Activated naive CD4-positive, alpha-beta T cell treated with anti-CD3 and anti-CD28 coated beads for 36 hours (primary cell): Measurements from ENCODE around the gene GATM. TPM values are rescaled to one million over a fixed set of nuclear protein-coding genes. Genes with fewer than 3 reads are reported as not detected.
"Not testable (repeated sequence)": the region's sequence is repeated elsewhere in the genome, so short reads cannot be mapped to it uniquely, and the experiment has no call there.

Source experiments
- CTCF ChIA-PET: fragments of 350-600 bp; sonication (Branson Sonifier 250); formaldehyde crosslinking; loops from one replicate; lab custom pipeline; 2021; ENCODE audit warnings: antibody characterized with exemption; lab: Charles Lee
- DNase-seq: peaks from one replicate; pipeline ENCODE4 v3.0.0-alpha.2; 2020
- H3K27ac Mint-ChIP-seq: one replicate; pipeline ENCODE4 v1.8.0; 2021; ENCODE audit warnings: mild to moderate bottlenecking, mixed read lengths
- H3K27me3 Mint-ChIP-seq: one replicate; pipeline ENCODE4 v1.8.0; 2021; ENCODE audit warnings: low read depth, mixed read lengths
- H3K36me3 Mint-ChIP-seq: one replicate; pipeline ENCODE4 v1.8.0; 2021; ENCODE audit warnings: low read depth, mixed read lengths
- H3K4me1 Mint-ChIP-seq: one replicate; pipeline ENCODE4 v1.8.0; 2021; ENCODE audit warnings: low read depth, mixed read lengths
- H3K4me3 Mint-ChIP-seq: one replicate; pipeline ENCODE4 v1.8.0; 2021; ENCODE audit warnings: mild to moderate bottlenecking, moderate library complexity, mixed read lengths
- H3K9me3 Mint-ChIP-seq: one replicate; pipeline ENCODE4 v1.8.0; 2021; ENCODE audit warnings: mixed read lengths
- intact Hi-C: fragments of 100-400 bp; cut with micrococcal nuclease; formaldehyde crosslinking; loops from one replicate; pipeline ENCODE4 v1.15.1; 2023
- total RNA-seq, 2 experiments: library from RNA; stranded (reverse); gene quantifications; one replicate each; pipeline ENCODE4 v1.2.3, GENCODE V29; 2021

GATM gene
- total RNA-seq, 2 experiments from 2014 or later, result 0.91 to 1.2 TPM

DNA sequence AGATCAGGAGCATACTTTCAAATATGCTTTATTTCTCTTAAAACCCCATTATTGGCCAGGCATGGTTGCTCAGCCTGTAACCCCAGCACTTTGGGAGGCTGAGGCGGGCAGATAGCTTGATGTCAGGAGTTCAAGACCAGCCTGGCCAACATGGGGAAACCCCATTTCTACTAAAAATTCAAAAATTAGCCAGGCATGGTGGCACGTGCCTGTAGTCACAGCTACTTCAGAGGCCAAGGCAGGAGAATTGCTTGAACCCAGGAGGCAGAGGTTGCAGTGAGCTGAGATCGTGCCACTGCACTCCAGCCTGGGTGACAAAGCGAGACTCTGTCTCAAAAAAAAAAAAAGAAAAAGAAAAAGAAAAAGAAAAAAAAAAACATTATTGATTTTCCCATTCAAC is 8.3 kb downstream of the GATM start:
- H3K4me1 Mint-ChIP-seq, DNase-seq, H3K36me3 Mint-ChIP-seq, H3K4me3 Mint-ChIP-seq, CTCF ChIA-PET, intact Hi-C loops, H3K27ac Mint-ChIP-seq, H3K27me3 Mint-ChIP-seq, H3K9me3 Mint-ChIP-seq: not testable (repeated sequence)

DNA sequence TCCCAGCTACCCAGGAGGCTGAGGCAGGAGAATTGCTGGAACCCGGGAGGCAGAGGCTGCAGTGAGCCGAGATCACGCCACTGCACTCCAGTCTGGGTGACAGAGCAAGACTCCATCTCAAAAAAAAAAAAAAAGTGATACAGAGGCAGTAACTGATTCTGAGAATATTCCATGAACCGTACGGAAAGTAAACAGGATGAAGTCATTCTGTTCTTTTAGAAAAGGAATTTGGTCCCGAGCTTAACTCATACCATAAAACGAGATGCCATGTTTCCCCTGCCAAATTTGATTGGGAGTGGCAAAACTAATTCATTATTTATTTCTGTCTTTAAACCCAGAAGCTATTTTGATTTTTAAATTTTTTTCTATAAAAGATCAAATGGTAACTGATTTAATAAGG is 11.1 kb downstream of the GATM start:
- CTCF ChIA-PET, H3K4me3 Mint-ChIP-seq: not testable (repeated sequence)

DNA sequence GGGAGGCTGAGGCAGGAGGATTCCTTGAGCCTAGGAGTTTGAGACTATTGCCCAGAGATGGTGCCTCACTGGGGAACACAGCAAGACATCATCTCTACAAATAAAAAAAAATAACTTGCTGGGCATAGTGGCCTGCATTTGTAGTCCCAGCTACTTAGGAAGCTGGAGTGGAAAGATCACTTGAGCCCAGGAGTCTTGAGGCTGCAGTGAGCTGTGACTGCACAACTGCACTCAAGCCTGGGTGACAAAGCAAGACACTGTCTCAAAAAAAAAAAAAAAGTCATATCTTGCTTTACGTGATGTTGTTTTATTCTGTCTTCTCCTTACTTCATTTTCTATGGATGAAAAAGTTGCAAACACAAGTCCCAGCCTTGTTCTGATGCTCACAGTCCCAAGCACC is 14.1 kb downstream of the GATM start:
- Mint-ChIP-seq H3K4me3 (no peak overlapping the region), H3K4me1 (no peaks in the 10 kb centered on the region), H3K9me3 (no peaks in the 10 kb centered on the region), H3K27me3 (no peaks in the 10 kb centered on the region), H3K27ac (no peak overlapping the region), H3K36me3 (no peaks in the 10 kb centered on the region)
- DNase-seq, result no peak
- intact Hi-C loops, result no loop called here
- CTCF ChIA-PET, result interaction anchor here (1.1 kb wide), 1 partner anchor 35 kb away, joined by 3 read pairs; no protein-coding TSS in a partner anchor

More for the DNA sequence above, 11.1 kb downstream of the GATM start:
- H3K4me1 Mint-ChIP-seq, H3K27me3 Mint-ChIP-seq, H3K27ac Mint-ChIP-seq, intact Hi-C loops, H3K9me3 Mint-ChIP-seq, H3K36me3 Mint-ChIP-seq, DNase-seq: not testable (repeated sequence)

DNA sequence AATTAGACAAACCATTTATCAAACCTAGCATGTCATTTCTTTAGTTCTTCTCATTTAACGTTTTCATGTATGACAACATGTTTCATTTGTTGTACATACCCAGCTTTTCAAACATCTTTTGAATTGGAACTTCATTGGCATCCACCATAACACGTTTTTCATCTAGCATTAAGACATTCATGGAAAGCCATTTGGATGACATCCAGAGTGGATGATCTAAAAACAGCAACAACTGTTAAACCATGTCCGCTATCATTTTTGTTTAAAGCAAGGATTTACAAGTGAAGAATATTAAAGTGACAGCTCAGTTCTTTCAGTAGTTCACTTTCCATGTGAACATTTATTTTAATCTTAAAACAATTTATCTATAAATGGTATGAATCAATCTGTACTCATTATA is 14.5 kb downstream of the GATM start:
- intact Hi-C loops, result no loop called here
- CTCF ChIA-PET, result interaction anchor here (1.1 kb wide), 1 partner anchor 36 kb away, joined by 3 read pairs; no protein-coding TSS in a partner anchor

DNA sequence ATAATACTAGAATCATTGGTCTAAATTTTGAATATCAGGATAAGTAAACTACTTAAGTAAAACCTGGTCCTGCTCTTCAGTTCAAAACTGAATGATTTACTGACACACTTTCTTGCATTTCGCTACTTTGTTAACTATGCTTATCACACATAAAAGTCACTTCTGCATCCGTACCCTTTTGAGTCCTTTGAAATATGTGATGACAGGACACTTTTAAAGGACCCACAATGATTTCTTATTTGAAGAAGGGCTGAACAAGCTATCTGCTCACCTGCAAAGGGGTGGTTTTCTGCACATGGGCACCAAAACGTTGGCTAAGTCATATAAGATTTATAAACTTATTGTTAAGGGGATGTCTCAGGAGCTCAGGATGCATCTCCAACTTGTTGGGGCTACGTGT is 15.0 kb downstream of the GATM start:
- CTCF ChIA-PET, result interaction anchor here (1.1 kb wide), 1 partner anchor 36 kb away, joined by 3 read pairs; no protein-coding TSS in a partner anchor
- intact Hi-C loops, result no loop called here
- Mint-ChIP-seq H3K4me1 (no peaks in the 10 kb centered on the region), H3K27ac (no peak overlapping the region), H3K27me3 (no peaks in the 10 kb centered on the region), H3K9me3 (no peaks in the 10 kb centered on the region), H3K36me3 (no peaks in the 10 kb centered on the region), H3K4me3 (no peak overlapping the region)
- no peak for DNase-seq

More for the DNA sequence above, 14.5 kb downstream of the GATM start:
- Mint-ChIP-seq H3K36me3 (no peaks in the 10 kb centered on the region), H3K9me3 (no peaks in the 10 kb centered on the region), H3K4me3 (no peak overlapping the region), H3K27me3 (no peaks in the 10 kb centered on the region), H3K4me1 (no peaks in the 10 kb centered on the region), H3K27ac (no peak overlapping the region)
- no peak for DNase-seq

DNA sequence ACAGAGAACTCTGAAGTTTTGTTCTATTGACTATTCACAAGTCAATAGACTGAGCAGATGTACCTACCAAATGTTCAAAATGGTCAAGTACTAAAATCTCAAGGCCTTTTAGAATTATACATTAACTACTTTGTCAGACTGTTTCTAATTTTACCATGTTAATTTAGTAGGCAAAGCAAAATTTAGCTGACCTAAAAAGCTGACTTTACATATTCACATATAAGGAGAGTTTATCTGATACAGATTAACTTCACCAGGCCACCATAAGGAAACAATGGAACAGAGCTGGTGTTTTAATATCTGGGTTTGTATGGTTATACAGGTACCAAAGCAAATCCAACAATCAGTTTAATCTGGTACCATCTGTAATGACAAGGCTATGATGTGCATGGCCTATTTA is 15.9 kb downstream of the GATM start:
- intact Hi-C loops, result no loop called here
- H3K4me3 Mint-ChIP-seq, result no peak overlapping the region
- no peaks in the 10 kb centered on the region for H3K9me3 Mint-ChIP-seq
- CTCF ChIA-PET, result interaction anchor here (0.7 kb wide), 1 partner anchor 56 kb away, joined by 3 read pairs; no protein-coding TSS in a partner anchor
- H3K27me3 Mint-ChIP-seq, result no peaks in the 10 kb centered on the region
- no peak for DNase-seq
- no peaks in the 10 kb centered on the region for H3K36me3 Mint-ChIP-seq
- H3K4me1 Mint-ChIP-seq, result no peaks in the 10 kb centered on the region
- no peak overlapping the region for H3K27ac Mint-ChIP-seq

DNA sequence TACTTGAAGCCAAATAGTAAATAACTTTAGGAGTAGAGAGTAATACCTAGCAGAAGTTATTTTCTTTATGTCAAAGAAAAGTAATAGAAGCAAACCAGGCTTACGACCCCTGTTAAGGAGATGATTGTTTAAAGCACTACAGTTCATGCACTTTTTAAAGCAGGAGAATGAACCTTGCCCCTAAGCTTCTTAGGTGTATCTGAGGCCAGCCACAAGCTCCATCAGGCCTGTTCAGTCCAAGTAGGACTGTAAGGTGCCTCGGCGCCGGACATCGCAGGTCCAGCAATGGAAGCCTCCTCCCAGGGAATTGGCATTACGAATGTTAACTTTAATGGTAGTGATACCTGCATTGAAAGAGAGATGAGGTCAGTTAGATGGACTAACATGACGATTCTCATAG is 16.5 kb downstream of the GATM start:
- DNase-seq, result no peak
- CTCF ChIA-PET, result no interaction called here
- H3K4me1 Mint-ChIP-seq, result no peaks in the 10 kb centered on the region
- H3K27ac Mint-ChIP-seq, result no peak overlapping the region
- no peaks in the 10 kb centered on the region for H3K9me3 Mint-ChIP-seq
- intact Hi-C loops, result no loop called here
- H3K27me3 Mint-ChIP-seq, result no peaks in the 10 kb centered on the region
- H3K4me3 Mint-ChIP-seq, result no peak overlapping the region
- H3K36me3 Mint-ChIP-seq, result no peaks in the 10 kb centered on the region

DNA sequence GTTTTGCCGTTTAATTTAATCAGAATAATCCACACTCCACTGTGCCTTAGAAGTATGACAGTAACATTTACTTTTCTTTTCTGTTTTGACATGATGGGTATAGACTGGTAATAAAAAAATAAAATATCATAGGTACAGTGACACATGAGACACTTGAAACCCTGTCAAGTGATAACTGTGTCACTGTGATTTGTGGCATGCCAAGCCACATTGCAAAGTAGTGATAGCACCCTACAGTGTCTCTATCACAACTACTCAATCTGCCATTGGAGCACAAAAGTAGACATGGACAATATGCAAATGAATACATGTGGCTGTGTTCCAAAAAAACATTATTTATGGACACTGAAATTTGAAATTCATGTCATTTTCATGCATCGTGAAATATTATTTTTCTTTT is 22.5 kb downstream of the GATM start:
- intact Hi-C loops, result no loop called here
- Mint-ChIP-seq H3K27ac (no peak overlapping the region), H3K27me3 (no peaks in the 10 kb centered on the region), H3K36me3 (no peaks in the 10 kb centered on the region), H3K9me3 (no peaks in the 10 kb centered on the region), H3K4me3 (no peak overlapping the region), H3K4me1 (no peaks in the 10 kb centered on the region)
- DNase-seq, result no peak
- CTCF ChIA-PET, result no interaction called here

DNA sequence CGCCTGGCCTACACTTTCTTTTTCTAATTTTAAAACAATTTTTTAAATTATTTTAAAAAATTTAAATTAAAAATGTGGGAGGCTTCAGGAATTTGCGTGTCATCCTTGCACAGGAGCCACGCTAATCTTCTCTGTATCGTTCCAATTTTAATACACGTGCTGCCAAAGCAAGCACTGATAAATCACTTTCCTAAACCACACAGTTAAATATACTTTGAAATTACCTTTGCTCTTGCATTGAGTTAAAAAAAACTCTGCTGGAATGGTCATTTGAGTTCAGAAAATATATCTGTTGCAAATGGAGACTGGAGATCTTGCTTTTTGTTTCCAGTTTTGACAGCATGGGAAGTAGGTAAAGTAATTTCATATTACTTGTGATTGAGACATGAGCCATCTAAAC is 23.6 kb downstream of the GATM start:
- H3K27me3 Mint-ChIP-seq, result peaks cover 2% of the 10 kb centered on the region
- no peak for DNase-seq
- H3K4me3 Mint-ChIP-seq, result no peak overlapping the region
- H3K4me1 Mint-ChIP-seq, result no peaks in the 10 kb centered on the region
- intact Hi-C loops, result no loop called here
- CTCF ChIA-PET, result no interaction called here
- no peak overlapping the region for H3K27ac Mint-ChIP-seq
- no peaks in the 10 kb centered on the region for H3K36me3 Mint-ChIP-seq
- no peaks in the 10 kb centered on the region for H3K9me3 Mint-ChIP-seq

DNA sequence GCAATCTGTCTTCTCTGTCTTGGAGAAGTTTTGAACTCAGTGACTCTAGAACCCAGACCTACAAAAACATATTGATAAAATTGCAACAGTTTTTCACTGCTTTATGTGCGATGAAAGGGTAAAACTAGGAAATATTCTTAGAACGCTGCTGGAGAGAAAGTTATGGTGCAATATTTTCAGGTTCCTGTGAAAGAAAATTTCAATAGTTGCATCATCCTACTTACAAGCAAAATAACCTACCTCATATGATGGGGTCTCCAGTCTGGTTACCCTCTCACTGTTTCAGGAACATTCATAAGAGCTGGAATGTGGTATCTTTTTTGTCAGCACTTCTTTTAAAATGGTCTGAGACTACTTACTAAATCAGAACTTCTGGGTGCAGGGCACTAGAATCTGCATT is 27.1 kb downstream of the GATM start:
- no peaks in the 10 kb centered on the region for H3K36me3 Mint-ChIP-seq
- intact Hi-C loops, result no loop called here
- no peak overlapping the region for H3K4me3 Mint-ChIP-seq
- CTCF ChIA-PET, result no interaction called here
- DNase-seq, result no peak
- no peaks in the 10 kb centered on the region for H3K9me3 Mint-ChIP-seq
- H3K27me3 Mint-ChIP-seq, result peaks cover 26% of the 10 kb centered on the region
- no peaks in the 10 kb centered on the region for H3K4me1 Mint-ChIP-seq
- H3K27ac Mint-ChIP-seq, result no peak overlapping the region

DNA sequence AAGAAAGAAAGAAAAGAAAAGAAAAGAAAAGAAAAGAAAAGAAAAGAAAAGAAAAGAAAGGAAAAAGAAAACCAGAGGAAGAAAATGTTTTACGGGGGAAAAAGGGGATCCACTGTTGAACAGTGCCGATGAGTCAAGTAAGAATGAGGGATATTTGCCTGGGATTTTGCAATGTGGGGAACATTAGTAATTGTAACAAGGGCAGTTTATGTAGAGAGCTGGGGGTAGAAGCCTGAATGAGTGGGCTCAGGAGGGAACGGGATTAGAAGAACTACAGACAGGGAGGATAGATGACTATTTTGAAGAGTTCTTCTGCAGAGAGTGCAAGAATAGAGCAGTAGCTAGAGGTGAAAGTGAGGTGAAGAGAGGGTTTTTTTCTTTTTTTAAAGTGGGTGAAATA is 28.7 kb downstream of the GATM start:
- no peak overlapping the region for H3K27ac Mint-ChIP-seq
- no peak overlapping the region for H3K4me3 Mint-ChIP-seq
- CTCF ChIA-PET, result no interaction called here
- intact Hi-C loops, result no loop called here
- no peaks in the 10 kb centered on the region for H3K9me3 Mint-ChIP-seq
- no peak for DNase-seq
- H3K4me1 Mint-ChIP-seq, result no peaks in the 10 kb centered on the region
- no peaks in the 10 kb centered on the region for H3K36me3 Mint-ChIP-seq
- H3K27me3 Mint-ChIP-seq, result peaks cover 26% of the 10 kb centered on the region

DNA sequence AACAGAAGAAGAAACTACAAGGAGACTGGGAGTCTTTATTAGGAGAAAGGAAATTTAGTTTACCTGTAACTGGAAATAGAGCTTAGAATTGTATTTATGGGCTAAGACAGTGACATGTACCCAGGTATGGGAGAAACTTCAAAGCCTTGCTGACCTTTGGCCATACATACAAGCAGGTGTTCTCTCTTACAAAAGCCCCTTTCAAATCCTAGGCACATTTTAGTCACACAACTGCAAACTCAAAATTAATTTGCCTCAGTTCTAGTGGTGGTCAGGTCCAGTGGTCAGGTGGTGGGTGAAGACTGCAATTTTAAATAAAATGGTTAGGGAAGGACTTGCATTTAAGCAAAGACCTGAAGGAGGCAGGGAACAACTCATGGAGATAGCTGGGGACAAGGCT is 30.4 kb downstream of the GATM start:
- no peaks in the 10 kb centered on the region for H3K36me3 Mint-ChIP-seq
- intact Hi-C loops, result no loop called here
- H3K27ac Mint-ChIP-seq, result no peak overlapping the region
- no peaks in the 10 kb centered on the region for H3K4me1 Mint-ChIP-seq
- peaks cover 26% of the 10 kb centered on the region for H3K27me3 Mint-ChIP-seq
- H3K4me3 Mint-ChIP-seq, result no peak overlapping the region
- DNase-seq, result no peak
- CTCF ChIA-PET, result interaction anchor here (0.6 to 1.3 kb wide), 3 partner anchors 12 to 166 kb away, joined by 3 to 4 read pairs (median 4); no protein-coding TSS in a partner anchor
- H3K9me3 Mint-ChIP-seq, result no peaks in the 10 kb centered on the region

DNA sequence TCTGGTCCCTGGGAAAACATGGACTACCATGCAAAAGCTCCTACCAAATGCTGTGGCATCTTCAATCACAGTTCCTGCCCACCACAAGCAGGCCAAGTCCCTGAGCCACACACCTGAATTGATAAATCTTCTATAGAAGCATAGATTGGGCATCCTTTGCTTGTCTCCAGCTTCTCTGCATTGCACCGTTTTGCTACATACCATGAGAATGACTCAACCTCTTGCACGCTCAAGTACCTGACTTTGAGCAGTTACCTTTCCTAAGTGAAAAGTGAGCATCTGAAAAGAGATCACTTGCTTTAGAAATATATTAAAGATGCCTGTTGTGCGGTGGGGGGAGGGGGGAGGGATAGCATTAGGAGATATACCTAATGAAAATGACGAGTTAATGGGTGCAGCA is 31.3 kb downstream of the GATM start:
- Mint-ChIP-seq H3K27me3 (peaks cover 26% of the 10 kb centered on the region), H3K4me1 (no peaks in the 10 kb centered on the region), H3K9me3 (no peaks in the 10 kb centered on the region), H3K27ac (no peak overlapping the region), H3K36me3 (no peaks in the 10 kb centered on the region), H3K4me3 (no peak overlapping the region)
- CTCF ChIA-PET, result no interaction called here
- no peak for DNase-seq
- intact Hi-C loops, result no loop called here
